ENCODE measurements around the gene COTL1.

COTL1 gene

GRCh38 chr16:84614073-84614459 is 3.8 kb downstream of the COTL1 start:
- DNase-seq (ENCODE audit: low read depth), result no peak

- no peak for DNase-seq (ENCODE audit: low read depth)
Observed at GRCh38 chr16:84613408-84614072, 4.3 kb downstream of the COTL1 start.

- no peak for DNase-seq (ENCODE audit: low read depth)
Observed at GRCh38 chr16:84612686-84613085, 5.2 kb downstream of the COTL1 start.

GRCh38 chr16:84611041-84611440 is 6.8 kb downstream of the COTL1 start:
- DNase-seq (ENCODE audit: low read depth), result no peak

GRCh38 chr16:84610376-84610775 is 7.5 kb downstream of the COTL1 start:
- DNase-seq (ENCODE audit: low read depth), result no peak

- DNase-seq (ENCODE audit: low read depth), result no peak
Observed at GRCh38 chr16:84609563-84610177, 8.2 kb downstream of the COTL1 start.

GRCh38 chr16:84608282-84608681 is 9.6 kb downstream of the COTL1 start:
- peak; percentile 45 for DNase-seq (ENCODE audit: low read depth)

- DNase-seq (ENCODE audit: low read depth), result no peak
Observed at GRCh38 chr16:84607694-84608093, 10.2 kb downstream of the COTL1 start.

GRCh38 chr16:84607061-84607460 is 10.8 kb downstream of the COTL1 start:
- DNase-seq (ENCODE audit: low read depth), result no peak

GRCh38 chr16:84606081-84606875 is 11.6 kb downstream of the COTL1 start:
- DNase-seq (ENCODE audit: low read depth), result no peak

GRCh38 chr16:84605339-84605848 is 12.5 kb downstream of the COTL1 start:
- DNase-seq (ENCODE audit: low read depth), result no peak

- no peak for DNase-seq (ENCODE audit: low read depth)
Observed at GRCh38 chr16:84604477-84605013, 13.3 kb downstream of the COTL1 start.

- no peak for DNase-seq (ENCODE audit: low read depth)
Observed at GRCh38 chr16:84603940-84604339, 13.9 kb downstream of the COTL1 start.

- peak; percentile 62 for DNase-seq (ENCODE audit: low read depth)
Observed at GRCh38 chr16:84603140-84603816, 14.6 kb downstream of the COTL1 start.

GRCh38 chr16:84600343-84601229 is 17.3 kb downstream of the COTL1 start:
- peak; percentile 38 for DNase-seq (ENCODE audit: low read depth)

- DNase-seq (ENCODE audit: low read depth), result peak; percentile 27
Observed at GRCh38 chr16:84599521-84600202, 18.2 kb downstream of the COTL1 start.

GRCh38 chr16:84598360-84598759 is 19.5 kb downstream of the COTL1 start:
- no peak for DNase-seq (ENCODE audit: low read depth)

- DNase-seq (ENCODE audit: low read depth), result peak; percentile 36
Observed at GRCh38 chr16:84597931-84598351, 19.9 kb downstream of the COTL1 start.

GRCh38 chr16:84597528-84597896 is 20.4 kb downstream of the COTL1 start:
- DNase-seq (ENCODE audit: low read depth), result no peak

- no peak for DNase-seq (ENCODE audit: low read depth)
Observed at GRCh38 chr16:84596801-84597527, 20.9 kb downstream of the COTL1 start.
